Measurements from ENCODE around the gene EEF1AKMT2. TPM values are rescaled to one million over a fixed set of nuclear protein-coding genes. Genes with fewer than 3 reads are reported as not detected.

EEF1AKMT2 gene
- total RNA-seq, 1 experiment from 2014 or later: 21.6 TPM

DNA sequence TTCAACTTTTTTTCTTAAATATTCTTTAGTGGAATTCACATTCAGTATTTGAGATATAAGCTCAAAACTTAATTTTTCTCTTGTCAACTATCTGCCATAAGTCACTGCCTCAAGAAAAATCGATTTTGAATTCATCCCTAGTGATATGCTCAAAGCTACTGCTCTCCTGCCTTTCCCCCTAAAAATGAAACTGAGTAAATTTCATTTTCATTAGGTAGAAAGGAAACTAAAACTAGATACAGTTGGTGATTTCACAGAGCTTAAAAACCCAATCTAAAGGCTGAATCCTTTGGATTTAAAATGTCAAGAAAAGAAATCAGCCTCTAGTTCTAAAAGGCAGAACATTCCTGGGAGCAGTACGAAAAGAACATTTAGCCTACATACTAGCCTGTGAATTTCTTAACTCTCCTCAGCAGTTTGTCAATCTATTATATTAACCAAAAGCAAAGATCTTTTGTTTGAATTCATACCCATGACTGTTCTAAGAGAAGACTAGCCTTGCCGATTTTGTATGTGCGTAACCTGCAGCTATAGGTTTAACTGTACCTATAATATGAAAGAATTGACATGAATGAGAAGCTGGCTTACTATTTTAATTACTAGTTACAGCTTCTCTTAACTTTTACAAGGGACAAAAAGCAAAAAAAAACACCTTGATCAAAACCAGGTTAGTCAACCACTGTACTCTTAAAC is 42.6 kb downstream of the EEF1AKMT2 start:
- Mint-ChIP-seq H3K27me3 (ENCODE audit: low read depth) (no peaks in the 10 kb centered on the region), H3K27ac (no peak overlapping the region), H3K9me3 (no peaks in the 10 kb centered on the region), H3K4me3 (no peak overlapping the region), H3K4me1 (peaks cover 11% of the 10 kb centered on the region), H3K36me3 (peaks cover 17% of the 10 kb centered on the region)
- DNase-seq (ENCODE audit: low spot score) (no peak), ATAC-seq (no peak)
- CTCF ChIA-PET: interaction anchor here (1.2 to 1.9 kb wide), 4 partner anchors 8 to 42 kb away, joined by 3 to 4 read pairs (median 4); partner anchors contain the start of gene EEF1AKMT2
- TF ChIP-seq STAT6 (CRISPR knock-in tag; conservative IDR thresholded peaks at IDR 0.05; ENCODE audit: low read depth) (no peak), ZBTB21 (CRISPR knock-in tag; IDR thresholded peaks at IDR 0.05; ENCODE audit: borderline replicate concordance) (no peak), ELF4 (CRISPR knock-in tag; IDR thresholded peaks at IDR 0.05; ENCODE audit: low read depth) (no peak), ATF3 (CRISPR knock-in tag; conservative IDR thresholded peaks at IDR 0.05) (no peak), ETV6 (CRISPR knock-in tag; IDR thresholded peaks at IDR 0.05) (no peak)
- TF ChIP-seq, protein P1, sequence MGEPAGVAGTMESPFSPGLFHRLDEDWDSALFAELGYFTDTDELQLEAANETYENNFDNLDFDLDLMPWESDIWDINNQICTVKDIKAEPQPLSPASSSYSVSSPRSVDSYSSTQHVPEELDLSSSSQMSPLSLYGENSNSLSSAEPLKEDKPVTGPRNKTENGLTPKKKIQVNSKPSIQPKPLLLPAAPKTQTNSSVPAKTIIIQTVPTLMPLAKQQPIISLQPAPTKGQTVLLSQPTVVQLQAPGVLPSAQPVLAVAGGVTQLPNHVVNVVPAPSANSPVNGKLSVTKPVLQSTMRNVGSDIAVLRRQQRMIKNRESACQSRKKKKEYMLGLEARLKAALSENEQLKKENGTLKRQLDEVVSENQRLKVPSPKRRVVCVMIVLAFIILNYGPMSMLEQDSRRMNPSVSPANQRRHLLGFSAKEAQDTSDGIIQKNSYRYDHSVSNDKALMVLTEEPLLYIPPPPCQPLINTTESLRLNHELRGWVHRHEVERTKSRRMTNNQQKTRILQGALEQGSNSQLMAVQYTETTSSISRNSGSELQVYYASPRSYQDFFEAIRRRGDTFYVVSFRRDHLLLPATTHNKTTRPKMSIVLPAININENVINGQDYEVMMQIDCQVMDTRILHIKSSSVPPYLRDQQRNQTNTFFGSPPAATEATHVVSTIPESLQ (CRISPR knock-in tag; IDR thresholded peaks at IDR 0.05): no peak
- POLR2A ChIA-PET: no interaction called here

GRCh38 chr10:124748166-124748565 is 43.5 kb downstream of the EEF1AKMT2 start:
- Mint-ChIP-seq H3K9me3 (no peaks in the 10 kb centered on the region), H3K4me3 (no peak overlapping the region), H3K4me1 (peaks cover 11% of the 10 kb centered on the region), H3K27me3 (ENCODE audit: low read depth) (no peaks in the 10 kb centered on the region), H3K27ac (no peak overlapping the region), H3K36me3 (peaks cover 15% of the 10 kb centered on the region)
- DNase-seq (ENCODE audit: low spot score): no peak
- POLR2A ChIA-PET: no interaction called here
- ATAC-seq: no peak
- CTCF ChIA-PET: interaction anchor here (1.2 to 1.9 kb wide), 2 partner anchors 13 to 43 kb away, joined by 3 to 4 read pairs; partner anchors contain the start of gene EEF1AKMT2
- TF ChIP-seq ZNF317 (CRISPR knock-in tag; IDR thresholded peaks at IDR 0.05; ENCODE audit: borderline replicate concordance, low read depth): no peak
- no peak for TF ChIP-seq NFYB (CRISPR knock-in tag; conservative IDR thresholded peaks at IDR 0.05; ENCODE audit: low read depth)
- TF ChIP-seq PREB (CRISPR knock-in tag; IDR thresholded peaks at IDR 0.05; ENCODE audit: borderline replicate concordance): no peak
- TF ChIP-seq, protein P2, sequence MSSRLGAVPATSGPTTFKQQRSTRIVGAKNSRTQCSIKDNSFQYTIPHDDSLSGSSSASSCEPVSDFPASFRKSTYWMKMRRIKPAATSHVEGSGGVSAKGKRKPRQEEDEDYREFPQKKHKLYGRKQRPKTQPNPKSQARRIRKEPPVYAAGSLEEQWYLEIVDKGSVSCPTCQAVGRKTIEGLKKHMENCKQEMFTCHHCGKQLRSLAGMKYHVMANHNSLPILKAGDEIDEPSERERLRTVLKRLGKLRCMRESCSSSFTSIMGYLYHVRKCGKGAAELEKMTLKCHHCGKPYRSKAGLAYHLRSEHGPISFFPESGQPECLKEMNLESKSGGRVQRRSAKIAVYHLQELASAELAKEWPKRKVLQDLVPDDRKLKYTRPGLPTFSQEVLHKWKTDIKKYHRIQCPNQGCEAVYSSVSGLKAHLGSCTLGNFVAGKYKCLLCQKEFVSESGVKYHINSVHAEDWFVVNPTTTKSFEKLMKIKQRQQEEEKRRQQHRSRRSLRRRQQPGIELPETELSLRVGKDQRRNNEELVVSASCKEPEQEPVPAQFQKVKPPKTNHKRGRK (CRISPR knock-in tag; IDR thresholded peaks at IDR 0.05; ENCODE audit: borderline replicate concordance): no peak
- TF ChIP-seq EMX1 (CRISPR knock-in tag; IDR thresholded peaks at IDR 0.05): no peak
- TF ChIP-seq USF2 (CRISPR knock-in tag; IDR thresholded peaks at IDR 0.05): no peak

Measured in WTC11 (cell line).